Thyroid gland (tissue), 4 donors: Measurements from ENCODE around the gene TAF3.
"Not testable (repeated sequence)": the region's sequence is repeated elsewhere in the genome, so short reads cannot be mapped to it uniquely, and the experiment has no call there.

ENCODE experiments used
- CTCF ChIP-seq, 6 experiments: fragments of 200-600 bp in 3 of 6; fragments of 450-650 bp in 3 of 6; sonication (generic) in 3 of 6; IDR thresholded peaks; one replicate each; pipeline ENCODE4 v1.5.1; 2016 to 2019; ENCODE audit warnings: antibody characterized with exemption in 6 of 6, mild to moderate bottlenecking in 2 of 6, inconsistent platforms in 1 of 6, moderate library complexity in 1 of 6
- POLR2A ChIP-seq, 2 donors: fragments of 450-650 bp; IDR thresholded peaks; one replicate each; pipeline ENCODE4 v1.6.1; 2017; ENCODE audit warnings: antibody characterized with exemption in 2 of 2, mild to moderate bottlenecking in 2 of 2, moderate library complexity in 1 of 2

- TF ChIP-seq POLR2A, CTCF (IDR thresholded peaks at IDR 0.05): not testable (repeated sequence)
These were observed 212.9 kb downstream of the TAF3 start for GRCh38 chr10:8031211-8031610.
